ENCODE results near the gene SPINK8. TPM values are rescaled to one million over a fixed set of nuclear protein-coding genes. Genes with fewer than 3 reads are reported as not detected.

The SPINK8 gene
- total RNA-seq, 4 donors from 2014 or later, result not detected

GRCh38 chr3:48258530-48258929, 74.9 kb downstream of the SPINK8 start:
- intact Hi-C loops (cut with DNase I), result no loop called here
- H3K27me3 ChIP-seq, result no peaks in the 10 kb centered on the region
- peaks cover 8 to 43% (median 28%) of the 10 kb centered on the region in 4 donors for H3K36me3 ChIP-seq
- H3K9me3 ChIP-seq, result no peaks in the 10 kb centered on the region
- no peak for DNase-seq (ENCODE audit: extremely low spot score)
- TF ChIP-seq EP300 (IDR thresholded peaks at IDR 0.05), result no peak
- no peak for TF ChIP-seq POLR2AphosphoS5 (IDR thresholded peaks at IDR 0.05)
- TF ChIP-seq POLR2A (IDR thresholded peaks at IDR 0.05; ENCODE audit: low read depth), result no peak
- TF ChIP-seq, protein P1, sequence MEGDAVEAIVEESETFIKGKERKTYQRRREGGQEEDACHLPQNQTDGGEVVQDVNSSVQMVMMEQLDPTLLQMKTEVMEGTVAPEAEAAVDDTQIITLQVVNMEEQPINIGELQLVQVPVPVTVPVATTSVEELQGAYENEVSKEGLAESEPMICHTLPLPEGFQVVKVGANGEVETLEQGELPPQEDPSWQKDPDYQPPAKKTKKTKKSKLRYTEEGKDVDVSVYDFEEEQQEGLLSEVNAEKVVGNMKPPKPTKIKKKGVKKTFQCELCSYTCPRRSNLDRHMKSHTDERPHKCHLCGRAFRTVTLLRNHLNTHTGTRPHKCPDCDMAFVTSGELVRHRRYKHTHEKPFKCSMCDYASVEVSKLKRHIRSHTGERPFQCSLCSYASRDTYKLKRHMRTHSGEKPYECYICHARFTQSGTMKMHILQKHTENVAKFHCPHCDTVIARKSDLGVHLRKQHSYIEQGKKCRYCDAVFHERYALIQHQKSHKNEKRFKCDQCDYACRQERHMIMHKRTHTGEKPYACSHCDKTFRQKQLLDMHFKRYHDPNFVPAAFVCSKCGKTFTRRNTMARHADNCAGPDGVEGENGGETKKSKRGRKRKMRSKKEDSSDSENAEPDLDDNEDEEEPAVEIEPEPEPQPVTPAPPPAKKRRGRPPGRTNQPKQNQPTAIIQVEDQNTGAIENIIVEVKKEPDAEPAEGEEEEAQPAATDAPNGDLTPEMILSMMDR (IDR thresholded peaks at IDR 0.05), result no peak
- no peak overlapping the region for H3K4me3 ChIP-seq
- H3K4me1 ChIP-seq, result no peaks in the 10 kb centered on the region
- H3K27ac ChIP-seq (replicated peaks in 1 of 4), result no peak overlapping the region
- 93% methylated on average over 1 of the region's 1 CpG for WGBS

Small RNA genes within 50 kb of the gene (small RNA-seq; reads per million reads assigned to genes)
- gene MIR2115, result 0 reads per million in 3 donors
- gene RF00019, result 0 reads per million in 3 donors
- gene RN7SL321P, result 0 reads per million in 3 donors

Other genes with a start within 250 kb of the SPINK8 start
- 1 to 10 TPM in 1 of 4 donors, under 1 TPM in 2, not detected in 1; 0.33 to 1.3 (median 0.97) TPM for gene CDC25A, start 145.2 kb downstream of the SPINK8 start, total RNA-seq
- under 1 TPM in 2 of 4 donors, not detected in 2; 0.65 to 0.83 TPM for gene CAMP, start 110.2 kb downstream of the SPINK8 start, total RNA-seq
- 1 to 10 TPM; 5.4 to 9.3 (median 7.2) TPM for gene ZNF589, start 92.6 kb downstream of the SPINK8 start, total RNA-seq
- 10 to 100 TPM; 16.2 to 29.7 (median 24.3) TPM for gene NME6, start 32.3 kb downstream of the SPINK8 start, total RNA-seq
- gene FBXW12, start 38.6 kb upstream of the SPINK8 start, total RNA-seq, result under 1 TPM in 1 of 4 donors, not detected in 3; 0.65 TPM
- 100 to 1,000 TPM; 120 to 200 (median 152) TPM for gene PLXNB1, start 96.4 kb upstream of the SPINK8 start, total RNA-seq
- gene CCDC51, start 106.5 kb upstream of the SPINK8 start, total RNA-seq, result 10 to 100 TPM; 15.6 to 26.6 (median 23.0) TPM
- gene TMA7, start 106.6 kb upstream of the SPINK8 start, total RNA-seq, result 100 to 1,000 TPM; 167 to 270 (median 205) TPM
- gene ATRIP, start 113.1 kb upstream of the SPINK8 start, total RNA-seq, result 1 to 10 TPM; 4.2 to 8.5 (median 5.3) TPM
- gene SHISA5, start 170.5 kb upstream of the SPINK8 start, total RNA-seq, result 100 to 1,000 TPM; 101 to 158 (median 148) TPM
- 1 to 10 TPM; 1.8 to 2.9 (median 1.9) TPM for gene PFKFB4, start 223.1 kb upstream of the SPINK8 start, total RNA-seq
- not detected for gene UCN2, start 230.1 kb upstream of the SPINK8 start, total RNA-seq

Data from esophagus muscularis mucosa (tissue), 4 donors.